Activated CD4-positive, alpha-beta T cell treated with anti-CD3 and anti-CD28 coated beads for 36 hours (primary cell): ENCODE measurements around the gene NXN. TPM values are rescaled to one million over a fixed set of nuclear protein-coding genes. Genes with fewer than 3 reads are reported as not detected.
A peak's percentile ranks its signal among the peaks of the same experiment; 100 is the strongest.

Experiments used
- ATAC-seq: fragments of 200-7000 bp; cut with Tn5 transposase; one replicate; pipeline ENCODE4 v1.10.0; 2021; ENCODE audit warnings: mild to moderate bottlenecking, moderate library complexity
- CTCF ChIA-PET: fragments of 350-600 bp; sonication (Branson Sonifier 250); formaldehyde crosslinking; loops from one replicate; lab custom pipeline; 2021; ENCODE audit warnings: antibody characterized with exemption; lab: Charles Lee
- POLR2A ChIA-PET: fragments of 350-600 bp; sonication (Branson Sonifier 250); formaldehyde crosslinking; loops from one replicate; lab custom pipeline; 2021; ENCODE audit warnings: antibody characterized with exemption, inconsistent platforms; lab: Charles Lee
- DNase-seq: peaks from one replicate; pipeline ENCODE4 v3.0.0-alpha.2; 2020
- H3K27ac Mint-ChIP-seq: one replicate; pipeline ENCODE4 v1.8.0; 2021; ENCODE audit warnings: mixed read lengths
- H3K27me3 Mint-ChIP-seq: one replicate; pipeline ENCODE4 v1.8.0; 2021; ENCODE audit warnings: mixed read lengths
- H3K36me3 Mint-ChIP-seq: one replicate; pipeline ENCODE4 v1.8.0; 2021; ENCODE audit warnings: low read depth, mixed read lengths
- H3K4me1 Mint-ChIP-seq: one replicate; pipeline ENCODE4 v1.8.0; 2021; ENCODE audit warnings: mixed read lengths
- H3K4me3 Mint-ChIP-seq: one replicate; pipeline ENCODE4 v1.8.0; 2021; ENCODE audit warnings: mild to moderate bottlenecking, moderate library complexity, mixed read lengths
- H3K9me3 Mint-ChIP-seq: one replicate; pipeline ENCODE4 v1.8.0; 2021; ENCODE audit warnings: low read depth, mixed read lengths
- intact Hi-C, 2 experiments: fragments of 100-400 bp; cut with DNase I in 1 of 2; cut with micrococcal nuclease in 1 of 2; formaldehyde crosslinking; loops; one replicate each; pipeline versions ENCODE4 v1.14.2 to v1.15.1; 2022 to 2024; cut with DNase I, micrococcal nuclease
- total RNA-seq, 2 experiments: library from RNA; stranded (reverse); gene quantifications; one replicate each; pipeline ENCODE4 v1.2.3, GENCODE V29; 2021

Gene NXN
- total RNA-seq, 2 experiments from 2014 or later = 0.93 to 1.4 TPM

DNA sequence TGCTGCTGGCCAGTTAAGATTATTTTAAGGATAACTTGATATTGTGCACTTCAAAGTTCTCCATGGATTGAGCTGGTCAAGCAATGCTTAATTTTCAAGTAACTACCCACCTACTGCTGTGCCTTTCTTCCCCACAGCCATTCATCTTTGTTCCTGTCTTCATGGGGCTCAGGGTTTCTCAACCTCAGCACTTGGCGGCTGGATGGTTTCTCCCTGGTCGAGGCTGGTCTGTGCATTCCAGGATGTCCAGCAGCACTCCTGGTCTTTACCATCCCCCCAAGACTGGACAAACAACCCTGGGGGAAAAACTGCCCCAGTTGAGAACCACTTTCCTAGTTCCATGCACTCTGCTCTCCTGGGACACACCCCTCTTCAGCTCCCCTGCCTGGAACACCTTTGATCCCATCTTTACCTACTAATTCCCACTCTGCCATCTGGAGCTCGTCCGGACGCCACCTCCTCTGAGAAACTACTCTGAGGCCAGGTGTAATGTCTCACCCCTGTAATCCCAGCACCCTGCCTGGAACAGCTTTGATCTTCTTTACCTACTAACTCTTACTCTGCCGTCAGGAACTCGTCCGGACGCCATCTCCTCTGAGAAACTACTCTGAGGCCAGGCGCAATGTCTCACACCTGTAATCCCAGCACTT, 81.5 kb downstream of the NXN start:
- Mint-ChIP-seq H3K9me3 (no peaks in the 10 kb centered on the region), H3K36me3 (no peaks in the 10 kb centered on the region), H3K4me3 (no peak overlapping the region), H3K27me3 (peaks cover 38% of the 10 kb centered on the region), H3K27ac (no peak overlapping the region), H3K4me1 (no peaks in the 10 kb centered on the region)
- ATAC-seq = no peak
- CTCF ChIA-PET = no interaction called here
- intact Hi-C loops = no loop called here
- no peak for DNase-seq
- POLR2A ChIA-PET = no interaction called here

GRCh38 chr17:896953-897661, 82.5 kb downstream of the NXN start:
- ChIA-PET CTCF (no interaction called here), POLR2A (no interaction called here)
- H3K4me1 Mint-ChIP-seq = no peaks in the 10 kb centered on the region
- intact Hi-C loops = no loop called here
- no peak overlapping the region for H3K27ac Mint-ChIP-seq
- H3K36me3 Mint-ChIP-seq = no peaks in the 10 kb centered on the region
- peaks cover 31% of the 10 kb centered on the region for H3K27me3 Mint-ChIP-seq
- no peak overlapping the region for H3K4me3 Mint-ChIP-seq
- no peak for DNase-seq
- ATAC-seq = no peak
- H3K9me3 Mint-ChIP-seq = no peaks in the 10 kb centered on the region

GRCh38 chr17:896454-896853, 83.1 kb downstream of the NXN start:
- H3K4me3 Mint-ChIP-seq = no peak overlapping the region
- no peaks in the 10 kb centered on the region for H3K4me1 Mint-ChIP-seq
- H3K9me3 Mint-ChIP-seq = no peaks in the 10 kb centered on the region
- ChIA-PET CTCF (no interaction called here), POLR2A (no interaction called here)
- H3K36me3 Mint-ChIP-seq = no peaks in the 10 kb centered on the region
- intact Hi-C loops = no loop called here
- no peak overlapping the region for H3K27ac Mint-ChIP-seq
- ATAC-seq = no peak
- no peak for DNase-seq
- peaks cover 28% of the 10 kb centered on the region for H3K27me3 Mint-ChIP-seq

GRCh38 chr17:892958-893357, 86.6 kb downstream of the NXN start:
- H3K27me3 Mint-ChIP-seq = peaks cover 28% of the 10 kb centered on the region
- POLR2A ChIA-PET = no interaction called here
- no peak for ATAC-seq

GRCh38 chr17:888998-889441, 90.6 kb downstream of the NXN start:
- intact Hi-C loops = no loop called here
- Mint-ChIP-seq H3K27ac (no peak overlapping the region), H3K36me3 (no peaks in the 10 kb centered on the region), H3K4me1 (peaks cover 10% of the 10 kb centered on the region), H3K27me3 (peaks cover 19% of the 10 kb centered on the region), H3K4me3 (no peak overlapping the region), H3K9me3 (no peaks in the 10 kb centered on the region)
- peak; percentile 85 for ATAC-seq
- POLR2A ChIA-PET = no interaction called here
- CTCF ChIA-PET = interaction anchor here (0.6 kb wide), 1 partner anchor 490 kb away, joined by 4 read pairs; no protein-coding TSS in a partner anchor
- peak; percentile 39 for DNase-seq

More at GRCh38 chr17:892958-893357, 86.6 kb downstream of the NXN start:
- CTCF ChIA-PET = no interaction called here
- intact Hi-C loops = no loop called here
- DNase-seq = no peak
- Mint-ChIP-seq H3K36me3 (no peaks in the 10 kb centered on the region), H3K9me3 (no peaks in the 10 kb centered on the region), H3K4me1 (peaks cover 10% of the 10 kb centered on the region), H3K4me3 (no peak overlapping the region), H3K27ac (no peak overlapping the region)

DNA sequence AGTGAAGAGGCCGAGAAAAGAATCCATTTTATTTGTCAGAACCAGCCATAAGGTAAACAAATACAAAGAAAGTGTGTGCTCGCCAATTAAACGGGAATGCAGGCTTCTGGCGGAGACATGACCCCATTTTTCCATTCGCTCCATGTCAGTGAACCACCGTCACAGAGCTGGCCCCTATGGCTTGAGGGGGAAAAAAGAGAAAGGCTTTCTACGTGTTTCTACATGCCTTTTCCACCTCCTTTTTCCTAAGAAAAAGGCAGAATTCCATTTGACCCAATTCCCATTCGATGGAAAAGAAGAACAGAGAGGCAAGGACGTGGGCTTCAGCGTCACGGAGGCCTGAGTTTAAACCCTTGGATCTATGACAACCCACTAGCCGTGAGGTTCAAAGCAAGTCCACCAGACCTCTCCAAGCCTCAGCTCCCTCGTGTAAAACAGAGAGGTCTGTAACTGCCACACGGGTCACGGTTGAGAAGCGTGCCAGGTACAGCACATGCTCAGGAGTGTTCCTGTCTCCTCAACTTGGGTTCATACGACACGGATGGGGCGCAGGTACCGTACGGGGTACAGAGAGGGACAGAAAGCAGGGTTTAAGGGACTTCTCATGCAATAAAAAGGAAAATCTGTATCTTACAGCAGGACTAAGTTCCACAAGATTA, 91.9 kb downstream of the NXN start:
- Mint-ChIP-seq H3K27me3 (peaks cover 19% of the 10 kb centered on the region), H3K4me3 (no peak overlapping the region), H3K4me1 (peaks cover 10% of the 10 kb centered on the region), H3K36me3 (no peaks in the 10 kb centered on the region), H3K27ac (no peak overlapping the region), H3K9me3 (no peaks in the 10 kb centered on the region)
- DNase-seq (no peak), ATAC-seq (no peak)
- ChIA-PET POLR2A (no interaction called here), CTCF (interaction anchor here (0.6 to 1.3 kb wide), 3 partner anchors 93 to 173 kb away, joined by 3 to 5 read pairs (median 4); no protein-coding TSS in a partner anchor)
- intact Hi-C loops = no loop called here

GRCh38 chr17:885971-886571, 93.5 kb downstream of the NXN start:
- CTCF ChIA-PET = no interaction called here
- Mint-ChIP-seq H3K4me3 (no peak overlapping the region), H3K36me3 (no peaks in the 10 kb centered on the region), H3K27me3 (peaks cover 21% of the 10 kb centered on the region), H3K27ac (no peak overlapping the region), H3K4me1 (peaks cover 10% of the 10 kb centered on the region), H3K9me3 (no peaks in the 10 kb centered on the region)
- DNase-seq (no peak), ATAC-seq (no peak)
- intact Hi-C loops = no loop called here
- POLR2A ChIA-PET = interaction anchor here (0.6 kb wide), 1 partner anchor 76 kb away, joined by 3 read pairs; no protein-coding TSS in a partner anchor

GRCh38 chr17:883586-883962, 96.0 kb downstream of the NXN start:
- intact Hi-C loops = loop anchor here in 1 of 2 experiments (5.0 kb wide), 1 partner anchor 114 kb away; the partner anchor contains the start of gene TIMM22
- POLR2A ChIA-PET = no interaction called here
- peaks cover 7% of the 10 kb centered on the region for H3K4me1 Mint-ChIP-seq
- no peaks in the 10 kb centered on the region for H3K36me3 Mint-ChIP-seq
- H3K9me3 Mint-ChIP-seq = no peaks in the 10 kb centered on the region
- H3K27ac Mint-ChIP-seq = no peak overlapping the region
- ATAC-seq (no peak), DNase-seq (no peak)
- peaks cover 11% of the 10 kb centered on the region for H3K27me3 Mint-ChIP-seq
- H3K4me3 Mint-ChIP-seq = no peak overlapping the region
- CTCF ChIA-PET = interaction anchor here (0.7 kb wide), 1 partner anchor 21 kb away, joined by 4 read pairs; no protein-coding TSS in a partner anchor

GRCh38 chr17:882827-883585, 96.6 kb downstream of the NXN start:
- DNase-seq (no peak), ATAC-seq (no peak)
- Mint-ChIP-seq H3K36me3 (no peaks in the 10 kb centered on the region), H3K27ac (no peak overlapping the region), H3K9me3 (no peaks in the 10 kb centered on the region), H3K4me1 (peaks cover 6% of the 10 kb centered on the region), H3K27me3 (peaks cover 12% of the 10 kb centered on the region), H3K4me3 (no peak overlapping the region)
- ChIA-PET CTCF (interaction anchor here (0.7 kb wide), 1 partner anchor 21 kb away, joined by 4 read pairs; no protein-coding TSS in a partner anchor), POLR2A (no interaction called here)
- intact Hi-C loops = loop anchor here in 1 of 2 experiments (5.0 kb wide), 1 partner anchor 114 kb away; the partner anchor contains the start of gene TIMM22

GRCh38 chr17:881778-882177, 97.8 kb downstream of the NXN start:
- no peaks in the 10 kb centered on the region for H3K9me3 Mint-ChIP-seq
- no peak for ATAC-seq

More at GRCh38 chr17:881778-882177, 97.8 kb downstream of the NXN start:
- Mint-ChIP-seq H3K4me1 (peaks cover 6% of the 10 kb centered on the region), H3K36me3 (no peaks in the 10 kb centered on the region), H3K27ac (no peak overlapping the region), H3K4me3 (no peak overlapping the region), H3K27me3 (peaks cover 19% of the 10 kb centered on the region)
- no peak for DNase-seq
- intact Hi-C loops = loop anchor here in 1 of 2 experiments (5.0 kb wide), 1 partner anchor 116 kb away; the partner anchor contains the start of gene TIMM22
- ChIA-PET POLR2A (no interaction called here), CTCF (interaction anchor here (0.6 kb wide), 1 partner anchor 100 kb away, joined by 3 read pairs; no protein-coding TSS in a partner anchor)
